Measurements from ENCODE around the gene IL17RB.

DNA sequence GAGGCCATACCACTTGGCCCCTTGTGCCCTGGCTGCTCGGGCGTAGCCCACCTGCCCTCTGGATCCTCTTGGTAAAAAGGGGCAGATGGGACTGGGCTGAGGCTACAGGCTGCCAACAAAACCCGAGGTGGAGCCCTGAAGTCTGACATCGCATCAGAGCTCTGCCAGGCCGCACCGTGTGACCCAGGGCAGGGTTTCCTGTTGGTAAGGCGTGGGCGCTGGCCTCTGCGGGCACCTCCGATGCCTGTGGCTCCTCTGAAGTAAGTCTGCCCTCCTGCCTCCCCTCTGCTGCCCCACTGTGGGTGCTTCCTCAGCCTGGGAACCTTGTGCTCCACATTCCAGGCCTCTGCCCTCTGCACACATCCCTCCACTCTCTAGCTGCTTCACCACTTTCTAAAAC lies 9.0 kb upstream of the IL17RB start:
- TF ChIP-seq, protein P1, sequence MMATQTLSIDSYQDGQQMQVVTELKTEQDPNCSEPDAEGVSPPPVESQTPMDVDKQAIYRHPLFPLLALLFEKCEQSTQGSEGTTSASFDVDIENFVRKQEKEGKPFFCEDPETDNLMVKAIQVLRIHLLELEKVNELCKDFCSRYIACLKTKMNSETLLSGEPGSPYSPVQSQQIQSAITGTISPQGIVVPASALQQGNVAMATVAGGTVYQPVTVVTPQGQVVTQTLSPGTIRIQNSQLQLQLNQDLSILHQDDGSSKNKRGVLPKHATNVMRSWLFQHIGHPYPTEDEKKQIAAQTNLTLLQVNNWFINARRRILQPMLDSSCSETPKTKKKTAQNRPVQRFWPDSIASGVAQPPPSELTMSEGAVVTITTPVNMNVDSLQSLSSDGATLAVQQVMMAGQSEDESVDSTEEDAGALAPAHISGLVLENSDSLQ (IDR thresholded peaks at IDR 0.05) = no peak
- no peak for TF ChIP-seq NFRKB (IDR thresholded peaks at IDR 0.05)
- TF ChIP-seq SP1 (IDR thresholded peaks at IDR 0.05) = no peak
- TF ChIP-seq L3MBTL2 (conservative IDR thresholded peaks at IDR 0.05) = no peak
- TF ChIP-seq ELF4 (IDR thresholded peaks at IDR 0.05) = no peak
- TF ChIP-seq BHLHE40 (IDR thresholded peaks at IDR 0.05; ENCODE audit: borderline replicate concordance) = no peak

Measured in HEK293T (cell line).